Right ventricle myocardium superior (tissue), 1 donor: Measurements from ENCODE around the gene LRRC32. TPM values are rescaled to one million over a fixed set of nuclear protein-coding genes. Genes with fewer than 3 reads are reported as not detected.
A peak's percentile ranks its signal among the peaks of the same experiment; 100 is the strongest.

ENCODE experiments used
- ATAC-seq: fragments of 200-7000 bp; cut with Tn5 transposase; one replicate; pipeline ENCODE4 v1.9.1; 2020; ENCODE audit warnings: mild to moderate bottlenecking; ENCODE audit not compliant: poor library complexity
- DNase-seq: peaks from one replicate; pipeline ENCODE4 v3.0.0-alpha.2; 2020
- intact Hi-C: fragments of 100-400 bp; cut with DNase I; formaldehyde crosslinking; loops from one replicate; pipeline ENCODE4 v1.11.2; 2022
- total RNA-seq: library from RNA; stranded (reverse); fragmentation: NEBNext Ultra II Directional; extraction: Animal tissue kit (Norgen Biotek cat#: 25700); gene quantifications from one replicate; pipeline ENCODE4 v1.2.1, GENCODE V29; 2021
- donor health status: DM: no; HTN: yes; CAD: no; lungs with severe emphysema.

LRRC32 gene
- total RNA-seq, 1 donor from 2014 or later: 30.3 TPM

GRCh38 chr11:76668362-76669155 is 2.0 kb downstream of the LRRC32 start:
- intact Hi-C loops: no loop called here
- DNase-seq (peak; percentile 22), ATAC-seq (no peak)

GRCh38 chr11:76667856-76668255 is 2.7 kb downstream of the LRRC32 start:
- peak; percentile 27 for DNase-seq
- intact Hi-C loops: no loop called here
- ATAC-seq: no peak

GRCh38 chr11:76667271-76667818 is 3.2 kb downstream of the LRRC32 start:
- DNase-seq (peak; percentile 26), ATAC-seq (no peak)
- intact Hi-C loops: no loop called here

GRCh38 chr11:76666830-76667229 is 3.7 kb downstream of the LRRC32 start:
- intact Hi-C loops: no loop called here
- DNase-seq: peak; percentile 18
- ATAC-seq: no peak

- DNase-seq (peak; percentile 77), ATAC-seq (peak; percentile 36)
- intact Hi-C loops: no loop called here
Measured at GRCh38 chr11:76666408-76666807, 4.1 kb downstream of the LRRC32 start.

- DNase-seq (peak; percentile 39), ATAC-seq (no peak)
- intact Hi-C loops: no loop called here
Measured at GRCh38 chr11:76665921-76666351, 4.6 kb downstream of the LRRC32 start.

- DNase-seq: peak; percentile 36
- no peak for ATAC-seq
- intact Hi-C loops: no loop called here
Measured at GRCh38 chr11:76665172-76665571, 5.4 kb downstream of the LRRC32 start.

GRCh38 chr11:76664578-76665061 is 5.9 kb downstream of the LRRC32 start:
- DNase-seq (peak; percentile 30), ATAC-seq (no peak)
- intact Hi-C loops: no loop called here

GRCh38 chr11:76663912-76664440 is 6.6 kb downstream of the LRRC32 start:
- DNase-seq: peak; percentile 17
- ATAC-seq: no peak
- intact Hi-C loops: no loop called here

GRCh38 chr11:76663486-76663810 is 7.1 kb downstream of the LRRC32 start:
- ATAC-seq (no peak), DNase-seq (no peak)
- intact Hi-C loops: no loop called here

GRCh38 chr11:76662656-76663485 is 7.7 kb downstream of the LRRC32 start:
- ATAC-seq (no peak), DNase-seq (peak; percentile 13)
- intact Hi-C loops: no loop called here

GRCh38 chr11:76661834-76662434 is 8.6 kb downstream of the LRRC32 start:
- DNase-seq (peak; percentile 24), ATAC-seq (no peak)
- intact Hi-C loops: no loop called here

- DNase-seq (peak; percentile 24), ATAC-seq (no peak)
- intact Hi-C loops: no loop called here
Measured at GRCh38 chr11:76661306-76661751, 9.2 kb downstream of the LRRC32 start.

- no peak for ATAC-seq
- DNase-seq: peak; percentile 38
- intact Hi-C loops: no loop called here
Measured at GRCh38 chr11:76660533-76661305, 9.8 kb downstream of the LRRC32 start.

- intact Hi-C loops: no loop called here
Measured at GRCh38 chr11:76659672-76660532, 10.6 kb downstream of the LRRC32 start.

GRCh38 chr11:76658651-76659650 is 11.6 kb downstream of the LRRC32 start:
- DNase-seq (peak; percentile 29), ATAC-seq (no peak)
- intact Hi-C loops: no loop called here

More at GRCh38 chr11:76659672-76660532, 10.6 kb downstream of the LRRC32 start:
- DNase-seq (peak; percentile 23), ATAC-seq (no peak)
